Muscle layer of duodenum (tissue), 2 donors: Measurements from ENCODE around the gene FN1.

ENCODE experiments used
- H3K27ac ChIP-seq: one replicate; pipeline ENCODE4 v1.7.0; 2013; ENCODE audit warnings: mild to moderate bottlenecking, low read length
- H3K27me3 ChIP-seq: one replicate; pipeline ENCODE4 v1.7.0; 2013; ENCODE audit warnings: low read depth, mild to moderate bottlenecking, control low read depth, low read length
- H3K36me3 ChIP-seq, 2 donors: one replicate each; pipeline ENCODE4 v1.7.0; 2013; ENCODE audit warnings: low read length in 2 of 2, control low read depth in 1 of 2, mild to moderate bottlenecking in 1 of 2; ENCODE audit not compliant: insufficient read depth in 2 of 2, control insufficient read depth in 1 of 2
- H3K4me1 ChIP-seq, 2 donors: one replicate each; pipeline ENCODE4 v1.7.0; 2013; ENCODE audit warnings: low read length in 2 of 2, mild to moderate bottlenecking in 2 of 2, control low read depth in 1 of 2, moderate library complexity in 1 of 2; ENCODE audit not compliant: insufficient read depth in 2 of 2, control insufficient read depth in 1 of 2
- H3K4me3 ChIP-seq, 2 donors: one replicate each; pipeline ENCODE4 v1.7.0; 2013; ENCODE audit warnings: low read length in 2 of 2, low read depth in 1 of 2, mild to moderate bottlenecking in 1 of 2
- H3K9me3 ChIP-seq, 2 donors: one replicate each; pipeline ENCODE4 v1.7.0; 2013; ENCODE audit warnings: low read length in 2 of 2, control low read depth in 1 of 2, mild to moderate bottlenecking in 1 of 2; ENCODE audit not compliant: control insufficient read depth in 1 of 2
- donor health status: healthy.

The FN1 gene

GRCh38 chr2:215367662-215368492 lies 68.0 kb downstream of the FN1 start:
- Histone ChIP-seq H3K4me1 (no peaks in the 10 kb centered on the region), H3K36me3 (peaks cover 53 to 88% of the 10 kb centered on the region in 2 donors), H3K9me3 (no peaks in the 10 kb centered on the region), H3K27me3 (no peaks in the 10 kb centered on the region), H3K4me3 (no peak overlapping the region), H3K27ac (no peak overlapping the region)

- no peak overlapping the region for H3K4me3 ChIP-seq
- H3K36me3 ChIP-seq = peaks cover 53 to 89% of the 10 kb centered on the region in 2 donors
- H3K27me3 ChIP-seq = no peaks in the 10 kb centered on the region
- H3K27ac ChIP-seq = no peak overlapping the region
- no peaks in the 10 kb centered on the region for H3K9me3 ChIP-seq
- no peaks in the 10 kb centered on the region for H3K4me1 ChIP-seq
Measured at GRCh38 chr2:215366440-215367032, 69.3 kb downstream of the FN1 start.

- H3K36me3 ChIP-seq = peaks cover 57 to 83% of the 10 kb centered on the region in 2 donors
- H3K27ac ChIP-seq = no peak overlapping the region
Measured at GRCh38 chr2:215365184-215365658, 70.6 kb downstream of the FN1 start.

GRCh38 chr2:215364157-215365155 lies 71.4 kb downstream of the FN1 start:
- H3K36me3 ChIP-seq = peaks cover 54 to 77% of the 10 kb centered on the region in 2 donors

More at GRCh38 chr2:215365184-215365658, 70.6 kb downstream of the FN1 start:
- Histone ChIP-seq H3K27me3 (no peaks in the 10 kb centered on the region), H3K9me3 (no peaks in the 10 kb centered on the region), H3K4me3 (no peak overlapping the region), H3K4me1 (no peaks in the 10 kb centered on the region)

GRCh38 chr2:215363461-215364156 lies 72.3 kb downstream of the FN1 start:
- no peaks in the 10 kb centered on the region for H3K4me1 ChIP-seq
- H3K27me3 ChIP-seq = no peaks in the 10 kb centered on the region
- H3K27ac ChIP-seq = no peak overlapping the region
- H3K36me3 ChIP-seq = peaks cover 53 to 71% of the 10 kb centered on the region in 2 donors
- no peak overlapping the region for H3K4me3 ChIP-seq
- H3K9me3 ChIP-seq = no peaks in the 10 kb centered on the region

More at GRCh38 chr2:215364157-215365155, 71.4 kb downstream of the FN1 start:
- no peak overlapping the region for H3K27ac ChIP-seq
- no peaks in the 10 kb centered on the region for H3K4me1 ChIP-seq
- no peak overlapping the region for H3K4me3 ChIP-seq
- H3K27me3 ChIP-seq = no peaks in the 10 kb centered on the region
- no peaks in the 10 kb centered on the region for H3K9me3 ChIP-seq

- no peak overlapping the region for H3K27ac ChIP-seq
- peaks cover 50 to 69% of the 10 kb centered on the region in 2 donors for H3K36me3 ChIP-seq
- H3K4me1 ChIP-seq = no peaks in the 10 kb centered on the region
- no peaks in the 10 kb centered on the region for H3K9me3 ChIP-seq
- no peaks in the 10 kb centered on the region for H3K27me3 ChIP-seq
- H3K4me3 ChIP-seq = no peak overlapping the region
Measured at GRCh38 chr2:215363039-215363438, 72.8 kb downstream of the FN1 start.

- no peaks in the 10 kb centered on the region for H3K4me1 ChIP-seq
- H3K36me3 ChIP-seq = peaks cover 45 to 64% of the 10 kb centered on the region in 2 donors
- H3K9me3 ChIP-seq = no peaks in the 10 kb centered on the region
- no peak overlapping the region for H3K4me3 ChIP-seq
- no peak overlapping the region for H3K27ac ChIP-seq
- H3K27me3 ChIP-seq = no peaks in the 10 kb centered on the region
Measured at GRCh38 chr2:215362562-215362904, 73.3 kb downstream of the FN1 start.

- H3K36me3 ChIP-seq = peaks cover 44 to 59% of the 10 kb centered on the region in 2 donors
Measured at GRCh38 chr2:215361876-215362561, 73.8 kb downstream of the FN1 start.

GRCh38 chr2:215361211-215361875 lies 74.5 kb downstream of the FN1 start:
- Histone ChIP-seq H3K9me3 (no peaks in the 10 kb centered on the region), H3K4me1 (no peaks in the 10 kb centered on the region), H3K36me3 (peaks cover 40 to 55% of the 10 kb centered on the region in 2 donors), H3K4me3 (no peak overlapping the region), H3K27me3 (no peaks in the 10 kb centered on the region), H3K27ac (no peak overlapping the region)

More at GRCh38 chr2:215361876-215362561, 73.8 kb downstream of the FN1 start:
- Histone ChIP-seq H3K4me3 (no peak overlapping the region), H3K27ac (no peak overlapping the region), H3K9me3 (no peaks in the 10 kb centered on the region), H3K4me1 (no peaks in the 10 kb centered on the region), H3K27me3 (no peaks in the 10 kb centered on the region)

- H3K27me3 ChIP-seq = no peaks in the 10 kb centered on the region
Measured at GRCh38 chr2:215360596-215360995, 75.3 kb downstream of the FN1 start.

More at GRCh38 chr2:215360596-215360995, 75.3 kb downstream of the FN1 start:
- no peaks in the 10 kb centered on the region for H3K9me3 ChIP-seq
- H3K4me1 ChIP-seq = no peaks in the 10 kb centered on the region
- no peak overlapping the region for H3K27ac ChIP-seq
- H3K4me3 ChIP-seq = no peak overlapping the region
- H3K36me3 ChIP-seq = peaks cover 39 to 50% of the 10 kb centered on the region in 2 donors
